Activated T-cell treated with anti-CD3 and anti-CD28 coated beads for 24 hours (primary cell): Measurements from ENCODE around the gene GNPTG.

Source experiments
- DNase-seq: peaks from one replicate; pipeline ENCODE4 v3.0.0-alpha.2; 2020; ENCODE audit warnings: low read depth

Gene GNPTG

DNA sequence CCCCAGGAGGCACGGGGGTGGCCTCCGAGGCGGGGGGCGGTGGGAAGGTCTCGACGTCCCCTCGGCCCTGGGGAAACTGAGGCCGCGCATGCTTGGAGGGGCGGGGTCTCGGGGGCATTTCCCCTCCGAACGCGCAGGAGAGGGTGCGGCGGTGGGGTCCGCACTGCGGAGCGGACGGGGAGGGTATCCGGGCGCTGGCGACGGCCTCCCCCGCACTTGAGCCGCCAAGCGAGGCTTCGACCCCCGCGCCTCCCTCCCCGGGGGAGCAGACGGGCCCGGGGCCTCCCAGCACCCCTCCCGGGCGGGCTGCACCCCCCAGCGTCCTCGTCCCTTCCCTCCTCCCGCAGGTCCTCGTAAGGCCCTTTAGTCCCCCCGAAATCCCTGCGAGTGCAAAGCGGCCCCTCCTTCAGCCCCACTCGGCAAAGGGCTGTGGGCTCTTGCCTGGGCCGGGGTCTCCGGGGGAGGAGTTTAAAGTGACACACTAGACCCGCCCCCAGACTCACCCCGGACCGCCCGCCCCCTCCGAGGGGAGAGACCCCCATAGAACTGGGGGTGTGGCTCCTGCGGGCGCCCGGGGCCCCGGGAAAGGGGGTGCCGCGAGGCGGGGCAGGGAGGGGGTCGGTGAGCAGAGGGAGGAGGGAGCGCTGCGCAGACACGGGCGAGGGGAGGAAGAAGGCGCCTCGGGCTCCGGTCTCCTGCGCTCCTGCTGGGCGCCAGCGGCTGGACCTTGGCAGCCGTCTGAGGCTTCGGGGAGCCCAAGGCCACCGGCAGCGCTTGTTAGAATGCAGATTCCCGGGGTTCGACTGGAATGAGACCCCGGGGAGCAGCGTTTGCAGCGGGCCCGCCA is 17.7 kb upstream of the GNPTG start:
- DNase-seq, result no peak

DNA sequence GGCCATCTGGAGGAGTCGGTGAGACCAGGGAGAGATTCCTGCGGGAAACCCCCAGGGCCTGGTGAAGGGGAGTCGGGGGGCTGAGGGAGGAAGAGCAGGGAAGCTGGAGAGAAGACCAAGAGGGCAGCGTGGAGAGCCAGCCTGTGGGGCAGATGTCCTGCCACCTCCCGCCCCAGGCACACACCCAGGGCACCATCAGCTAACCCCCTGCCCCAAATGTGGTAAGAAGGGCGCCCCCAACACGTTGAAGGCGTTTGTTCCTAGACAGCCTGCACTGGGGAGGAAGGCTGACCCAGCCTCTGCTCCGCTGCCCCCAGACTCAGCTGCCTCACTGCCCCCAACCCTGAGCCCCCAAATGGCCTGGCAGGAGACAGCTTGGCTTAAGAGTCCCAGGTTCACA is 17.0 kb upstream of the GNPTG start:
- no peak for DNase-seq

DNA sequence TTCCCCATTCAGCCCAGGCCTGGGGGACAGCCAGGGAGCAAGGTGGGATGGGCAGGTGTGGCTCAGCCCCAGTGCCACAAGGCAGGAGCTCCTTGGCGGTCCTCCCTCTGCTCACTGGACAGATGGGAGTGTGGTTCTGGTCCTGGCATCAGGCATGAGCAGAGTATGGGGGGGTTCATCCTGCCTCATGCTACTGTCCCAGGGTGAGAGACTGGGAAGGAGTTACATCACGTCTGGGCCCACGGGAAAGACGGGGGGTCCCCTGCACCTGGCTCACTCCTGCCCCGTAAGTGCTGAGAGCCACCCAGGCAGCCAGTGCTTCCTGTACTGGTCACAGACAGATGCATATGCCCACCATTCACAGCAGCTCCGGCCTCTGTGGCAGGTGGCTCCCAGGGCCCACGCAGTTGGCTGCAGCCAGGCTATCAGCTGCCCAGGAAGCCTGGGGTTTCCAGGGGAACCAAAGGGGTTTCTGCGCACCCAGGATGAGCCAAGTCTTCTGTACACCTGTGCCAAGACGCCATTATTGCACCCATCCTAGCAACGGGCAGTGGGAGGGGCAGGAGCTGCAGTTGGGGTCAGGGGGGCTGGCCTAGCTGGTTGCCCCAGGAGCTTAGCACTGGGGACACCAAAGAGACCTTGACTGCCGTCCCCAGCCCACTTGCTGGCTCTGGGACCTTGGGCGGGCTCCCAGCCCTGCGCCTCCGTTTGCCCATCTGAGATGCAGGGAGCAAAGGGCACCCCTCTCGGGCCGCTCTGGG is 16.3 kb upstream of the GNPTG start:
- DNase-seq, result no peak

DNA sequence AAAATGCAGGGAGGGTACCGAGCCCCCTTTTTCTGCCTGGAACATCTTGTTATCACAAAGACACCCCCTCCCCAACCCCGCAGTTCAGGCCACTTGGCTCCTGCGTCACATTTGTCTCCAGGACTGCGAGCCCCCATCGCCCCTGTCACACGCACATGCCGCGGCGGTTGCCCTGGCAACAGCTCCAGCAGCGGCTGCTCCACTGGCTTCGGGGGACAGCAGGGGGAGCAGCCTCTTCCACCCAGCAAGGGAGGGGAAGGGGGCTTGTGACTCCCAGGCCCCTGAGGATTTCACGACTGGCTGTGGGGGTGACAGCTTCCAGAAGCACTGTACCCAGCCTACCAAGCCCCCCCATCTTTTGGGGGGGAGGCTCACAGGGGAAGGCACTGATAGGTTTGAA is 15.7 kb upstream of the GNPTG start:
- no peak for DNase-seq

DNA sequence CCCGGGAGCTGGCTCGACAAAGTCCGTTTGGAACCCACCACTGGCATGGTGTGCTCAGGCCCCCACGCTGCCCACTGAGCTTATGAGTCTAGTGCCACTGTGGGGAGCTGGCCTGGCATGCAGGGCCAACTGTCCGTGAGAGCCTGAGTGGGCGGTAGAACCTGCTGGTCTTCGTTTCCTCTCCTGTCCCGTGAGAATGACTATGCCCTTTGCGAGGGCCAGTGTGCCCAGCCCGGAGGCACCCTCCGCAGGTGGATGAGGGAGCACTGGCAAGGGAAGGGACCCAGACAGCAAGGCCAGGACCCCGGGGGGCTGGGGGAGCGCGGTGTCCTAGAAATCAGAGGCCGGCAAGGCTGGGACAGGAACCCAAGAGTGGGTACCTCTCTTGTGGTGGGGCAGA is 15.1 kb upstream of the GNPTG start:
- DNase-seq, result no peak

DNA sequence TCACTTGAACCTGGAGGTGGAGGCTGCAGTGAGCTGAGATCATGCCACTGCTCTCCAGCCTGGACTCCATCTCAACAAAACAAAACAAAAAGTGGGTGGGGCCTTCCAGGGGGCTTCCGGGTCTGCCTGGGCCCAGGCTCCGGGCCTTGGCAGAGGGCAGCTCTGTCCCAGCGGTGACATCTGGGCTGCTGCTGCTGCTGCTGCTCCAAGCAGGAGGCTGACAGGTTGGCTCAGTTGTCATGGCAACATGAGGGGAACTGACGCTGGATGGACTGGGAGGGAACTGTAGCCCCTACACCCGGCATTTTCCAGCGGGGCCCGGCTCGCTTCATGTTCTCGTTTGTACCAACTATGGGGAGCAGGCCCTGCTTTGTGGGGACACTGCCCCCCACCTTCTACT is 14.2 kb upstream of the GNPTG start:
- DNase-seq, result no peak

DNA sequence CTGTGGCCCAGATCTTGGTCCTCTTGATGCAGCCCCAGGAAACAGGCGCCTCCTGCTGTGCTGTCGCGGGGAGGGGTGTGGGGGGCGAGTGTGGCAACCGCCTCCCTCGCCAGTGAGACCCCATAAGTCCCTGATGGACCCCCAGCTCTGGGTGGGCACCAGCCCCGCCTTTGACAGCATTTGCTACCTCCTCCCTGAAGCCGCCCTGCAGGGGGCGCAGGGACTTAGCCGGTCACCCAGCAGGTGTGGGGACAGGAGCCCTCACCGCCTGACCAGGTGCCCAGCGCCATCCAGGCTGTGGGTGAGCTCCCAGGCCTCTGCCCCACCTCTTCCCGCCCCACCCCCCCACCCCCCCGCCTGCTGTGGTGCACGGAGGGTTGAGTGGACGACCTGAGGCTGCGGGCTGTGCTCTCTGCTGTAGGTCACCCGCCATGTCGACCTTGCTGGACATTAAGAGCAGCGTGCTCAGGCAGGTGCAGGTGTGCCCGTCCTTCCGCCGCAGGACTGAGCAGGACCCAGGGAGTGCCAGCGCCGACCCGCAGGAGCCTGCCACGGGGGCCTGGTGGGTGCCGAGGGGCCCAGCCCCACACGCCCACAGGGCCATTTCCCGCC is 13.5 kb upstream of the GNPTG start:
- no peak for DNase-seq

DNA sequence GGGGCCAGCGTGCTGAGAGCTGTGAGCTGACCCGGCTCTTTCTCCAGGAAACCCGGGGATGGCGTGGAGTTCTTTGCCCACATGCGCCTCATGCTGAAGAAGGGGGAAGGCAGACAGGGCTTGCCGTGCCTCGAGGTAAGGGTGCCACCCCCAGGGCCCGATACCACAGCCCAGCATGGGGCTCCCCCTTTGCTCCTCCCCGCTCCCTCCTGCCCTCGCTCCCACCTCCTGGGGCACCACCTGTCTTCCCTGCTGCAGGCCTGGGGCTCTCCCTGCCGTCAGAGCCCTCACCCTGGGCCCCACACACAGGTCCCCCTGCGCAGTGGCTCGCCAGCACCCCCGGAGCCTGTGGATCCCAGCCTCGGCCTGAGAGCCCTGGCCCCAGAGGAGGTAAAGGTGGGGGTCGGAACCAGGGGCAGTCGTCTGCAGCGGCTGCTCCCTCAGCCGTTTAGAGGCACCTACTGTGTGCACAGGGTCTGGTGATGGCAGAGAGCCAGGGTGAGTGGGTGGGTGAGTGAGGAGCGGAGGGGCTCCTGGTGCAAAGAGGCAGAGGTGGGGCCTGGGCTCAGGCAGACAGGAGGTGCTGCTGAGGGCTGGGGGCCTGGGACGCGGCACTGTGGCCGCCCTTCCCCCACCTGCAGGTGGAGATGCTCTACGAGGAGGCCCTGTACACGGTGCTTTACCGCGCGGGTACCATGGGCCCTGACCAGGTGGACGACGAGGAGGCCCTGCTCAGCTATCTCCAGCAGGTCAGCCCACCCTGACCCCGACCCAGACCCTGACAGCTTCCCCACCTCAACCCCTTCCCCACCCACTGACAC is 12.7 kb upstream of the GNPTG start:
- no peak for DNase-seq

DNA sequence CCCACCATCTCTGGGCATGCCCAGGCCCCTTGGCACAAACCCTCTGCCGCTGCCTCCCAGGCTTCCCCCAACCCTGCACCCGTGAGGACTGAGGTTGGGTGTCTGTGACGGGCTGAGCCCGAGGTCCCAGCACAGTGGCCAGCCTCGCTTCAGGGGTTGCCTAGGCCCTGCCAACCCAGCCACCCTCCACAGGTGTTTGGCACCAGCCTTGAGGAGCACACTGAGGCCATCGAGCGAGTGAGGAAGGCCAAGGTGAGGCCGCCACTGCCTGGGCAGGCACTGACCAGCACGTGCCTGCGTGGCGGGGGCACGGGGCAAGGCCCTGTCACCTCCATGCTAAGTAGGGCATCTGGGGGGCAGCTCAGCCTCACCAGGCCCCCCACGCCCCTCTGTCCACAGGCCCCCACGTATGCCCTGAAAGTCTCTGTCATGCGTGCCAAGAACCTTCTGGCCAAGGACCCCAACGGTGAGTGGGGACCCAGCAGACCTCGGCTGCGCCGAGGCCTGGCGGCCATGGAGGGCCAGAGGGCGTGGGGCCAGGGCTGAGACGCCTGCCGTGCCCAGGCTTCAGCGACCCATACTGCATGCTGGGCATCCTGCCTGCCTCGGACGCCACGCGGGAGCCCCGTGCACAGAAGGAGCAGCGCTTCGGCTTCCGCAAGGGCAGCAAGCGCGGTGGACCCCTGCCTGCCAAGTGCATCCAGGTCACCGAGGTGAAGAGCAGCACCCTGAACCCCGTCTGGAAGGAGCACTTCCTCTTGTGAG is 10.8 kb upstream of the GNPTG start:
- DNase-seq, result no peak

DNA sequence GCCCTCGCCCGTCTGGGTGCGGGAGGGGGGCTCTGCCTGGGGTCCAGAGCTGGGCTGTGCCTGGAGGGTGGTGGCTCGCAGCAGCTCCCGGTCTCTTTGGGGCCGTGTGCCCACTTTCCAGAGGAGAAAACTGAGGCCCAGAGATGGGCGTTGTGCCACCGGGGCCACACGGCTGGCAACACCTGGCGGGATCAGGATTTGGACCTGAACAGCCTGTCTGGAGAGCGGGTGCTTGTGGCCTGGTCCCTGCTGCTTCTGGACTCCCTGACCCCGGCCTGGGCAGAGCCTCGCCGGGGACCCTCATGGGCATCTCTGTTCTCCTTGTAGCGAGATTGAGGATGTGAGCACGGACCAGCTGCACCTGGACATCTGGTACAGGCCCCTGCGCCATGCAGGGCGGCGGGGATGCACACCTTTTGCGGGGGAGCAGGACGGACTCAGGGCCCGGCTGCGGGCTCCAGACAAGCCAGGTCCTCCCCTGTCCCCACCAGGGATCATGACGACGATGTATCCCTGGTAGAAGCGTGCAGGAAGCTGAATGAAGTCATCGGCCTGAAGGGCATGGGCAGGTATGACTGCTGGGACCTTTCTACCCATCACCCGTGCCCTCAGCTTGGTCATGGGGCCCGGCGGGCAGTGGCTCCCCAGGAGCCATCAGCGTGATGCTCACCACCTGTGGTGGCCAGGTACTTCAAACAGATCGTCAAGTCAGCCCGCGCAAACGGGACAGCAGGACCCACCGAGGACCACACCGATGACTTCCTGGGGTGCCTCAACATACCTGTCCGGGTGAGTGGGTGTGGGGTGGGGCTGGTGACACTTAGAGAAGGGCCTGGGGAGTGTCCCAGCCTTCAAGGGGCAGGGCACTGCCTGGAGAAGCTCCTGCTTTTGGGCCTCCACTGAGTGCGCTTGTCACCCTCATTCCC is 10.0 kb upstream of the GNPTG start:
- no peak for DNase-seq

DNA sequence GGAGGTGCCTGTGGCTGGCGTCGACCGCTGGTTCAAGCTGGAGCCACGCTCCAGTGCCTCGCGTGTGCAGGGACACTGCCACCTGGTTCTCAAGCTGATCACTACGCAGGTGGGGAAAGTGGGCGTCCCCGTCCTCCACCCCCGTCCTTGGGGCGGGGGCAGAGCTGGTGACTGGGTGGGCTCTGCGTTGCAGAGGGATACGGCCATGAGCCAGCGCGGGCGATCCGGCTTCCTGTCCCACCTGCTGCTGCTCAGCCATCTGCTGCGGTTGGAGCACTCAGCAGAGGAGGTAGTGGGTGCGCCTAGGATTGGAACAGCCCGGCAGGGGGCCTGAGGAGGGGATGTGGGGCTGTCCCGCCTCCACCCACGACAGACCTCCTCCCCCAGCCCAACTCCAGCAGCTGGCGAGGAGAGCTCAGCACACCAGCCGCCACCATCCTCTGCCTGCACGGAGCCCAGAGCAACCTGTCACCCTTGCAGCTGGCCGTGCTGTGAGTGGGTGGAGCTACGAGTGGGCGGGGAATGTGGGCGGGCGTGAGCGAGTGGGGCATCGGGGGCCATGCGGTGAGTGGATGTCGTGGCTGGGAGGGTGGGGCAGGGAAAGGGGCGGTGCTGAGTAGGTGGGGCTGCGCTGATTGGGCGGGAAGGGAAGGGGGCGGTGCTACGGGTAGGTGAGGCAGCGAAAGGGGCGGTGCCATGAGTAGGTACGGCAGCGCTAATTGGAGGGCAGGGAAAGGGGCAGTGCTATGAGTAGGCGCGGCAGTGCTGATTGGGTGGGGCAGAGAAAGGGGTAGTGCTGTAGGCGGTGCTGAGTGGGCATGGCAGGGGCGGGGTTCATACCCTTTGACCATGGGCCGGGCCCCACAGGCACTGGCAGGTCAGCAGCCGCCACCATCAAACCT is 9.0 kb upstream of the GNPTG start:
- peak; percentile 89 for DNase-seq

DNA sequence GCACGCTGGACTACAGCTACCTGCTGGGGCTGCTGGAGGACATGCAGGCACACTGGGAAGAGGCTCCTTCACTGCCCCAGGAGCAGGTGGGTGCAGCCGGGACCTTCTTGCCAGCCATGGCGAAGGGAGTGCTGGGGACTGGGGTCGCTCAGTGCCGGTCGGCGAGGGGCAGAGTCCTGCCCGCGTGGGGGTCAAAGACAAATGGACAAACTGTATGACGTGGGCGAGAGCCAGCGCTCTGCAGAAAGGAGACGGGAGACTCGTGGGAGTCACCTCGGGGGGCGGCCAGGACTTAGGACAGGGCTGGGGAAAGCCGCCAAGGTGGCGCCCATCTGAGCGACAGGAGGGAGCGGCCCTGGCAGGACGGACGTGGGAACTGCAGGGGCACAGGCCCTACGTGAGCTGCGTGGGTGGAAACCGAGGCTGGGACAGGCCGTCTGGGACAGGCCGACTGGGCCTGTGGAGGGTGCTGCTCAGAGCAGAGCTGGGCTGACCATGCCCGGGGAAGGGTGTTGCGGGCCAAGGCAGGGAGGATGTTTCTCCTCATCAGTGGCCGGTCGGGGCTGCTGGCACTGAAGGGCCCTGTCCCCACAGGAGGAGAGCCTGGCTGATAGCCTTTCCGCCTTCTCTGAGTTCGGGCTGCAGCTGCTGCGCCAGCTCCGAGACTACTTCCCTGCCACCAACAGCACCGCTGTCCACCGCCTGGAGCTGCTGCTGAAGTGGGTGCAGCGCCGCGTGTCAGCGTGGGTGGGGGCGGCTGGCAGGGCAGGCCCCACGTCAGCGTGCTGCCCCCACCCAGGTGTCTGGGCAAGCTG is 8.1 kb upstream of the GNPTG start:
- DNase-seq, result no peak

DNA sequence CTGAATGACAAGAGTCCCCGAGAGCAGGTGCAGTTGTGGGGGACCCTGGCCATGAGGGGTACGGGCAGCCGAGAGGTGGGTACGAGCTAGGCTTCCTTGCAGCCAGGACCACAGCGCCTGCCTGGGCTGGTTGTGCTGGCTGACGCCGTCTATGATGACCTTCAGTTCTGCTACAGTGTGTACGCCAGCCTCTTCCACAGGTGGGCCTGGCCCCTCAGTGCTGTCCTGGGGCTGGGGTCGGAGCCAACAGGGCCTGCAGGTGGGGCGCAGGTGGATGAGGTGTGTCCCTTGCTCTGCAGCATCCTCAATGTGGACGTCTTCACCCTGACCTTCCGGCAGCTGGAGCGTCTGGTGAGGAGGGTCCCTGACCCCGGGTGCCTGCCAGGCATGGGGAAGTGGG is 7.2 kb upstream of the GNPTG start:
- DNase-seq, result no peak

DNA sequence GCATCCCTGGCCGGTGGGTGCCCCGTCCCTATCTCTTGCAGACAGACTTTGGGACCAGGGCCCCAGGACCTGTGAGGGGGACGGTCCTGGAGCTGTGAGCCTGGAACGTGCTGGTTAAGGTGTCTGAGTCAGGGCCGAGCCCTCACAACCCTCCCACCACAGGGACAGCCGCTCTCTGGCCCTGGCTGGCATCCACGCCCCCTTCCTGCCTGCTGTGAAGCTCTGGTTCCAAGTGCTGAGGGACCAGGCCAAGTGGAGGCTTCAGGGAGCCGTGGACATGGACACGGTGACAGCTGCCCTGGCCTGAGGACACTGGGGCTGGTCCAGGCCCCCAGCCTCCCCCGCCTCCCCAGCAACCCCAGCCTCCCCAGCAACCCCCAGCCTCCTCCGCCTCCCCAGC is 6.6 kb upstream of the GNPTG start:
- DNase-seq, result no peak

DNA sequence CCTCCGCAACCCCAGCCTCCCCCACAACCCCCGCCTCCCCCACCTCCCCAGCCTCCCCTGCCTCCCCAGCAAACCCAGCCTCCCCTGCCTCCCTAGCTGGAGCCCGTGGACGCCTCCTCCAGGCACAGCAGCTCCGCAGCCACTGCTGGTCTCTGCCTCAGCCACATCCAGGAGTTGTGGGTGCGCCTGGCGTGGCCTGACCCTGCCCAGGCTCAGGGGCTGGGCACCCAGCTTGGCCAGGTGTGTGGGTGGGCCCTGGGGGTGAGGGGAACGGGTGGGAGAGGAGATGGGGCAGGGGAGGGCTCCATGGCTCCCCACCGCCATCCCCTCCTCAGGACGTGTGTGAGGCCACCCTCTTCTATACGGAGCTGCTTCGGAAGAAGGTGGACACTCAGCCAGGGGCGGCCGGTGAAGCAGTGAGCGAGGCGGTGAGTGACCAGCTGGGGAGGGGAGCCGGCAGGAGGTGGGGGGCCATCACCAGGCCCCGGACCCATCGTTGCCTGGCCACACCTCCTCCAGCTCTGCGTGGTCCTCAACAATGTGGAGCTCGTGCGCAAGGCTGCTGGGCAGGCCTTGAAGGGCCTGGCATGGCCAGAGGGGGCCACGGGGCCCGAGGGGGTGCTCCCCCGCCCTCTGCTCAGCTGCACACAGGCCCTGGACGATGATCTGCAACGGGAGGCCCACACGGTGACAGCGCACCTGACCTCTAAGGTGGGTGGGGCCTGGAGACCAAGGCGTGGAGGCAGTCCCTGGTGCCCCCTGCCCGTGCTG is 5.9 kb upstream of the GNPTG start:
- no peak for DNase-seq

DNA sequence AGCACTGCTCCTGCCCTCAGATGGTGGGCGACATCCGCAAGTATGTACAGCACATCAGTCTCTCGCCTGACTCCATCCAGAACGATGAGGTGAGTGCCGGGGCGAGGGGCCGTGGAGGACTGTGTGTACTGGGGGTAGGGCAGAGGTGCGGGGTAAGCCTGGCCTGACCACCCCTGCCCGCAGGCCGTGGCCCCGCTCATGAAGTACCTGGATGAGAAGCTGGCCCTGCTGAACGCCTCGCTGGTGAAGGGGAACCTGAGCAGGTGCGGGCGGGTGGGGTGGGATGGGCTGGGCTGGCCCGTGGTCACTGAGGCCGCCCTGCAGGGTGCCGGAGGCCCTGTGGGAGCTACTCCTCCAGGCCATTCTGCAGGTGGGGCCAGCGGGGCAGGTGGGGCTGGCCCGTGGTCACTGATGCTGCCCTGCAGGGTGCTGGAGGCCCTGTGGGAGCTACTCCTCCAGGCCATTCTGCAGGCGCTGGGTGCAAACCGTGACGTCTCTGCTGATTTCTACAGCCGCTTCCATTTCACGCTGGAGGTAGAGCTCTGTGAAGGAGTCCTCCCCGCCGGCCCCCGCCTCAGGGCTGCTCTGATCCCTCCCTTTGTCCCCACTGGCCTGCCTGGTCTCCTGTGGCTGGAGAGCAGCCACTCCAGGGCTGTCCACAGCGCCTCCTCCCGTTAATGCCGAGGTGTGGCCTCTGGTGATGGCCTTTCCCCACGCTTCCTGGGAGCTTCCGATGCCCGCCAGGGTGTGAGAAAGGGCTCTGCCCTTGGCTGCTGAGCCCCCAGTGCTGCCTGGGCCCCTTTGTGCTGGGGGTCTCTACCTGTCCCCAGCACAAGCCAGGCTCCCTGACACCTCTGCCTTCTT is 5.1 kb upstream of the GNPTG start:
- DNase-seq, result no peak
